A549 (cell line): ENCODE measurements around the gene ENPP1. TPM values are rescaled to one million over a fixed set of nuclear protein-coding genes. Genes with fewer than 3 reads are reported as not detected.
"Not testable (repeated sequence)": the region's sequence is repeated elsewhere in the genome, so short reads cannot be mapped to it uniquely, and the experiment has no call there.

Experiments used
- ATAC-seq, 2 experiments: fragments of 200-7000 bp in 1 of 2; fragments of >200 bp in 1 of 2; cut with Nextera tagmentation in 1 of 2; cut with Tn5 transposase in 1 of 2; 3 replicates each; pipeline versions ENCODE4 v1.8.0 to v1.9.1; 2018 to 2020; ENCODE audit warnings: mild to moderate bottlenecking in 1 of 2, moderate library complexity in 1 of 2
- CTCF ChIA-PET: fragments of 300-600 bp; sonication (Branson Sonifier 250); formaldehyde crosslinking; extraction: SDS; loops from one replicate; lab custom pipeline; 2021; ENCODE audit warnings: antibody characterized with exemption, inconsistent platforms; lab: Yijun Ruan, JAX
- POLR2A ChIA-PET: fragments of 350-600 bp; formaldehyde crosslinking; extraction: SDS; loops from one replicate; lab custom pipeline; 2021; ENCODE audit warnings: antibody characterized with exemption, inconsistent platforms; lab: Yijun Ruan, JAX
- DNase-seq, 2 experiments: peaks; one replicate each; pipeline versions ENCODE4 v3.0.0 to v3.0.0-alpha.2; 2011 to 2016; ENCODE audit warnings: low read depth in 1 of 2, low spot score in 1 of 2
- FAIRE-seq: peaks from 2 replicates; lab custom pipeline; 2011; peaks lifted over from hg19 to GRCh38; lab: Jason Lieb, UNC
- H3K27ac ChIP-seq, 2 experiments: fragments of >200 bp; sonication (Bioruptor Twin); formaldehyde crosslinking; 3 replicates each; pipeline ENCODE4 v1.5.1; 2016 to 2017
- H3K4me1 ChIP-seq: fragments of >200 bp; sonication (Bioruptor Twin); formaldehyde crosslinking; 3 replicates; pipeline ENCODE4 v1.6.1; 2016
- H3K4me2 ChIP-seq: fragments of >200 bp; sonication (Bioruptor Twin); formaldehyde crosslinking; 3 replicates; pipeline ENCODE4 v1.6.1; 2016
- H3K4me3 ChIP-seq: fragments of >200 bp; sonication (Bioruptor Twin); formaldehyde crosslinking; 3 replicates; pipeline ENCODE4 v1.5.1; 2016
- H3K9me3 ChIP-seq: fragments of >200 bp; sonication (Bioruptor Twin); formaldehyde crosslinking; 3 replicates; pipeline ENCODE4 v1.6.1; 2016
- CHD4 ChIP-seq: fragments of 200-600 bp; sonication (generic); IDR thresholded peaks from 2 replicates; pipeline ENCODE4 v1.6.1; 2016; ENCODE audit warnings: antibody characterized with exemption, mild to moderate bottlenecking, borderline replicate concordance
- CTCF ChIP-seq: fragments of >200 bp; sonication (Bioruptor Twin); formaldehyde crosslinking; IDR thresholded peaks from 3 replicates; pipeline ENCODE4 v1.5.1; 2016
- HMGXB4 ChIP-seq: fragments of 250-450 bp; sonication (Bioruptor Pico); IDR thresholded peaks from 2 replicates; pipeline ENCODE4 v1.5.0; 2021; ENCODE audit warnings: mild to moderate bottlenecking, moderate library complexity, borderline replicate concordance
- HOXB5 ChIP-seq: fragments of 250-450 bp; sonication (Bioruptor Pico); IDR thresholded peaks from 2 replicates; pipeline ENCODE4 v1.5.0; 2020; ENCODE audit warnings: mild to moderate bottlenecking, moderate library complexity
- KDM5A ChIP-seq: fragments of 200-600 bp; sonication (generic); IDR thresholded peaks from 2 replicates; pipeline ENCODE4 v1.6.1; 2016; ENCODE audit warnings: antibody characterized with exemption, mild to moderate bottlenecking
- MAX ChIP-seq: IDR thresholded peaks from 2 replicates; pipeline ENCODE4 v1.6.1; 2012
- PBX3 ChIP-seq: IDR thresholded peaks from 2 replicates; pipeline ENCODE4 v1.6.1; 2012
- POLR2AphosphoS2 ChIP-seq: conservative IDR thresholded peaks from 2 replicates; pipeline ENCODE4 v1.6.1; 2012; ENCODE audit warnings: low read length, improper control_type of control experiment, inconsistent platforms
- RAD21 ChIP-seq, 2 experiments: fragments of >200 bp in 1 of 2; sonication (Bioruptor Twin) in 1 of 2; formaldehyde crosslinking in 1 of 2; IDR thresholded peaks in 1 of 2; conservative IDR thresholded peaks in 1 of 2; 2 replicates in 1 of 2; 3 replicates in 1 of 2; pipeline ENCODE4 v1.6.1; 2012 to 2018; ENCODE audit warnings: inconsistent platforms in 1 of 2
- REST ChIP-seq: fragments of 200-600 bp; sonication (generic); IDR thresholded peaks from 2 replicates; pipeline ENCODE4 v1.6.1; 2016; ENCODE audit warnings: antibody characterized with exemption, mild to moderate bottlenecking, moderate library complexity
- RFX5 ChIP-seq: fragments of 450-650 bp; IDR thresholded peaks from 2 replicates; pipeline ENCODE4 v1.7.1; 2014; ENCODE audit warnings: antibody characterized with exemption, mild to moderate bottlenecking, moderate library complexity
- SMC3 ChIP-seq: fragments of >200 bp; sonication (Bioruptor Twin); formaldehyde crosslinking; IDR thresholded peaks from 3 replicates; pipeline ENCODE4 v1.6.1; 2018; ENCODE audit warnings: inconsistent platforms
- ZFP36 ChIP-seq: fragments of 450-650 bp; IDR thresholded peaks from 2 replicates; pipeline ENCODE4 v1.6.1; 2014; ENCODE audit warnings: borderline replicate concordance; ENCODE audit not compliant: partially characterized antibody
- WGBS: methylation state at CpG from one replicate; pipeline ENCODE4 v1.1.6; 2017; ENCODE audit errors: missing lambda C conversion rate; 5-methylcytosine and 5-hydroxymethylcytosine counted together
- polyA plus RNA-seq, 4 experiments: library from polyadenylated mRNA; depleted of rRNA in 3 of 4; stranded (reverse); fragments of >200 nt; fragmentation: RNase III in 1 of 4; extraction: RNeasy Plus Mini Kit Qiagen cat#74134 plus additional on column Dnase treatment in 1 of 4; gene quantifications; 2 replicates in 3 of 4; 3 replicates in 1 of 4; pipeline ENCODE4 v1.2.3, GENCODE V29; 2011 to 2017

Gene ENPP1
- polyA plus RNA-seq, 2 of the 4 experiments (the other 2 are of a cell fraction) = 0.97 to 5.3 TPM

GRCh38 chr6:131914967-131915751 is 107.3 kb downstream of the ENPP1 start:
- no peak for TF ChIP-seq PBX3
- no peak for TF ChIP-seq CHD4
- no peak for TF ChIP-seq REST
- peak; percentile 68 to 80 for TF ChIP-seq RAD21 (conservative IDR thresholded peaks at IDR 0.05 in 1 of 2, IDR thresholded peaks at IDR 0.05 in 1 of 2)
- 0 out of 2 replicates have a peak, but pooled peaks have one; percentile 40 for TF ChIP-seq KDM5A
- peak; percentile 60 for TF ChIP-seq SMC3
- TF ChIP-seq HOXB5 = no peak
- TF ChIP-seq ZFP36 = no peak
- no peak for TF ChIP-seq MAX
- TF ChIP-seq RFX5 = no peak
- peak; percentile 76 for TF ChIP-seq CTCF
- no peak for TF ChIP-seq POLR2AphosphoS2
- no peak for TF ChIP-seq HMGXB4 (CRISPR knock-in tag)
- TF ChIP-seq, all 56 proteins: peak for 4
- H3K4me1 ChIP-seq = no peaks in the 10 kb centered on the region
- peak; percentile 78 to 89 for ATAC-seq
- H3K9me3 ChIP-seq = no peaks in the 10 kb centered on the region
- H3K4me2 ChIP-seq = peak overlapping the region; percentile 56
- FAIRE-seq = no peak
- H3K27ac ChIP-seq = no peak overlapping the region
- DNase-seq = peak; percentile 29 to 71
- WGBS = 18% methylated on average over 10 of the region's 10 CpGs
- POLR2A ChIA-PET = interaction anchor here (0.6 kb wide), 1 partner anchor 32 kb away, joined by 3 read pairs; no protein-coding TSS in a partner anchor
- no peak overlapping the region for H3K4me3 ChIP-seq
- CTCF ChIA-PET = interaction anchor here (0.6 to 4.1 kb wide), 56 partner anchors 8 to 883 kb away, joined by 3 to 32 read pairs (median 4); partner anchors contain the start of genes CCN2 and SLC18B1

GRCh38 chr6:131916091-131916796 is 108.4 kb downstream of the ENPP1 start:
- FAIRE-seq, H3K4me1 ChIP-seq, DNase-seq, H3K4me3 ChIP-seq, H3K4me2 ChIP-seq, H3K27ac ChIP-seq, H3K9me3 ChIP-seq, ATAC-seq: not testable (repeated sequence)
- WGBS = 95% methylated on average over 2 of the region's 2 CpGs
- POLR2A ChIA-PET = interaction anchor here (0.6 kb wide), 1 partner anchor 31 kb away, joined by 3 read pairs; no protein-coding TSS in a partner anchor
- CTCF ChIA-PET = interaction anchor here (0.8 to 4.1 kb wide), 18 partner anchors 9 to 568 kb away, joined by 3 to 32 read pairs (median 6); no protein-coding TSS in a partner anchor
